ENCODE results near the gene CTXND1. TPM values are rescaled to one million over a fixed set of nuclear protein-coding genes. Genes with fewer than 3 reads are reported as not detected.
"Not testable (repeated sequence)": the region's sequence is repeated elsewhere in the genome, so short reads cannot be mapped to it uniquely, and the experiment has no call there.

The CTXND1 gene
- total RNA-seq, 1 experiment from 2014 or later, result not detected

DNA sequence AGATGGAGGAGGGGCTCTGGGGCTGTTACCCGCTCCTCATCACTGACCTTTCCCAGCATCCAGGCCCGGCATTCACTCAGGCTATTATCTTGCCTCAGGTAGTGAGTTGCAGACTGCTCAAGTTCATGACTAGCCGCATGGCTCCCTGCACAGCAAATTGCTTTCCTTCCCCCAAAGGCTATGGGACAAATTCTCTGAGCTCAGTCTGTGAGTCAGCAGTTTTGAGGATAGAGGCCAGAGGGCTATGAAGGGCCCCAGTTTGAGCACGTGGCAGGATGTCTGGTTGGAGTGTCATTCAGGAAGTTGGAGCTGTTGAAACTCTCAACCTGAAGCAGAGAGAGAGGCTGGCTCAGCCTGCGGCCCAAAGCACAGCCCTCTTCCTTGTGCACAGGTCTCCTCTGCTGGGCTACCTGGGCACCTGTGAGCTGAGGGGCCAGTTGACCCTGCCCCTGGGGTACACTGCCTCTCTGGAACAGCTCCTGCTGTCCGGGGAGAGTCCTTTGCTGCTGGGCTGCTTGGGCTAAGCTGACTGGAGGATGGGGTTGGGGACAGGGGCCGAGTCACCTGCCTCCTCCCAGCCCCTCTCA is 91.3 kb downstream of the CTXND1 start:
- DNase-seq (ENCODE audit: low spot score), result no peak

DNA sequence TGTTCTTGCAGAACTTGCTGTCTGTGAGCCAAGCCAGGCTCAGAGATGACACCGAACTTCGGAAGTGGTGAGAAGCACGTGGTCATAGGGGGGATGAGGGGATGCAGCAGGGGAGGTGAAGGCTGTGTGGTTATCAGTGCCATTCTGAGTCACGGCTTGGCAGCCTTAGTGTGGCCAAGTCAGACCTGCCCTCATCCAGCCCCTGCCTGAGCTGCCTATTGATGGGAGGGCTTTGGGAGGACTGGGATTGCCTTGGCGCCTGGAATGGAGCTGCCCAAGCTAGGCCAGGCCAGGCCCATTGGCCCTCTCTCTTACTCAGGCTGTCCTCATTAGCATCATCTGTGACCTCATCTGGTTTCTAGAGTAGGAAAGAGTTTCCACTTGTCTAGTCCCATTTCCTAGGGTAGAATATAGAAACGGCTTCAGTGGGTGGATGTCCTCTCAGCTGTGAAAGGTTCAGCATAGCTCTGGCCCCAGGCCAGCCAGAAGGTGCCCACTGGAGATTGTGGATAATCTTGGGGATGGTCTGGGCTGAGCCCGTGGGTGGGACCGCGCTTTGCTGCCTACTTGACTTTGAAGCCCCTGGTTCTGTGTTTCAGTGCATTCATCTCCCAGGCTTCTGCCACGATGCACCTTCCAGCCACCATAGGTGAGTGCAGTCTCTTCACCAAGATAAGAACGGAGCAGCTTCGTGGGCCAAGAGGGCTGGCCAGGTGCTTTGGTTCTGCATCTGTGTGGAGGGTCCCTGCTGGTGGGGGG is 92.0 kb downstream of the CTXND1 start:
- no peak for DNase-seq (ENCODE audit: low spot score)

DNA sequence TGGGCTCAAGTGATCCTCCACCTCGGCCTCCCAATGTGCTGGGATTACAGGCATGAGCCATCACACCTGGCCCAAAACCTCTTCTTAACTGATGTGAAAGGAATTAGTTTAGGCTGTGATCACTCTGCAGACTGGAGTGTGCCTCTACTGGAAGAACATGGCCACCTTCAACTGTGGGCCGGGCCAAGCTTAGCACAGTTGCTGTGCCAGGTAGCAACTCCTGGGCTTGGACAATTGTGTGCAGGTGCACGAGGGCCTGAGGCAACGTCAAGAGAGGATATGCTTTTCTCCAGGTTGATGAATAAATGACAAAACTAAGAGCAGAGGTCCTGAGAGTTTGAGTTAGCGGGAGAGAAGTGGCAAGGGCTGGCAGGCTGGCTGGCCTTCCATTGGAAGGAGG is 92.7 kb downstream of the CTXND1 start:
- no peak for DNase-seq (ENCODE audit: low spot score)

DNA sequence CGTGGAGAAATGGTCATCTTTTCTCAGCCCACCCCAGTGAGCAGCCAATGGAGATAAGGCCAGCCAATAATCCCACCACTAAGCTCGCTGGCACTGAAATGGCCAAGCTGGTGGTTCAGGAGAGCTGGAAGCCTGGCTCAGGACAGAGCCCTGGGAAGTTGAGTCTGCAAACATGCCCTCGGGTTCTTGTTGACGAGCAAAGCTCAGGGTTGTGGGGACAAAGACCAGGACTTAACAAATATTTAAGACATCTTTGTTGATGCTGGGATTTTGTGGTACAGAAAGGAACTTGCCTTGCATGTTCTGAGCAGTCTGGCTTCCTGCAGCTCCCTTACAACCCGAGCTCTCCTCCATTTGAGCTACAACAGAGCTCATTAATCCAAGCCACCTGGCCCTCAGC is 94.8 kb downstream of the CTXND1 start:
- DNase-seq (ENCODE audit: low spot score), result no peak

DNA sequence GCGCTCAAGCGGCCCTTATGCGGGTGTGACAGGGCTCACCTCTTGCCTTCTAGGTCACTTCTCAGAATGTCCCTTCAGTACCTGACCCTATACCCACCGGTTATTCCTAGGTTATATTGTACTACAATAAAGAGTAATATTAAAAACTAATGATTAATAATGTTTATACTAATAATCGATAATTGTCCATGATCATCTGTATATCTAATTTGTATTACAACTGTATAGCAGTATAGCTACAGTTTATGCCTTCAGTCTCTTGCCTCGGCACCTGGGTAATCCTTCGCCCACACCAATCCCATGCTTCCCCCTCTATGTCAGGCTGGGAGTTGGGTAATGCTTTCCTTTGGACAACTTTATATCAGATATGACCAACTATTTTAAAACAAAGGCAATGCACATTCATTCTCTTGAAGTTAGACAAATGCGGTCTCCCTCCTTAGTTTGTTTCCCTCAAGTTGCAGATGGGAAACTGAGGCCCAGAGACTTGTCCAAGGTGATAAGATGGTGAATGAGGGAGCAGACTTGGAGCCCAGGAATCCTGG is 95.8 kb downstream of the CTXND1 start:
- DNase-seq (ENCODE audit: low spot score), result no peak

DNA sequence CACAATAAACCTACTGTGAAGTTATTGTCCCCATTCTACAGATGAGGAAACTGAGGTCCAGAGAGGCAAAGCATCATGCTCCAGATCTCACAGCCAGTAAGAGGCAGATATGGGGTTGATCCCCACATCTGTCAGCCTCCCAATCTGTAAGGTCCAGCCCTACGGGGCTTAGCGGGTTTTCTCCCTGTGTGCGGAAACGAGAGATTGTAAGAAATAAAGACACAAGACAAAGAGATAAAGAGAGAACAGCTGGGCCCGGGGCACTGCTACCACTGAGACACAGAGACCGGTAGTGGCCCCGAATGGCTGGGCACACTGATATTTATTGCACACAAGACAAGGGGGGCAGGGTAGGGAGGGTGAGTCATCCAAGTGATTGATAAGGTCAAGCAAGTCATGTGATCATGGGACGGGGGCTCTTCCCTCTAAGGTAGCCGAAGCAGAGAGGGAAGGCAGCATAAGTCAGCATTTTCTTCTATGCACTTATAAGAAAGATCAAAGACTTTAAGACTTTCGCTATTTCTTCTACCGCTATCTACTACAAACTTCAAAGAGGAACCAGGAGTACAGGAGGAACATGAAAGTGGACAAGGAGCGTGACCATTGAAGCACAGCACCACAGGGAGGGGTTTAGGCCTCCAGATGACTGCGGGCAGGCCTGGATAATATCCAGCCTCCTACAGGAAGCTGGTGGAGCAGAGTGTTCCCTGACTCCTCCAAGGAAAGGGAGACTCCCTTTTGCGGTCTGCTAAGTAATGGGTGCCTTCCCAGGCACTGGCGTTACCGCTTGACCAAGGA is 96.4 kb downstream of the CTXND1 start:
- DNase-seq (ENCODE audit: low spot score), result not testable (repeated sequence)

DNA sequence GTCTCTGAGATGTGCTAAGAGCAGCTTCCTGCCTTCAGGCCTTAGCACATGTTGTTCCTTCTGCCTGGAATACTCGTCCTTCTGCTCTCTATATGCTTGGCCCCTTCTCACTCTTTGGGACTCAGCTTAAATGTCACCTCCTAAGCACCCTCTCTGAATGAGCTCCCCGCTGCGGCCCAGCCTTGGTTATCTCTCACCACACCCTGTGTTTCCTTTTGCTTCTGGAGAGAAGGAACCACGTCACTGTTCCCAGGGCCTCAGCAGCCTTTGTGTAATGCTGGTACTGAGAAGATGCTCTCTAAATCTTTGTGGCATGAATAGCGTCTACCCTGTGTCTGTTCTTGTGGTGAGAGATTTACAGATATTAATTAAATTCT is 97.0 kb downstream of the CTXND1 start:
- DNase-seq (ENCODE audit: low spot score), result no peak

DNA sequence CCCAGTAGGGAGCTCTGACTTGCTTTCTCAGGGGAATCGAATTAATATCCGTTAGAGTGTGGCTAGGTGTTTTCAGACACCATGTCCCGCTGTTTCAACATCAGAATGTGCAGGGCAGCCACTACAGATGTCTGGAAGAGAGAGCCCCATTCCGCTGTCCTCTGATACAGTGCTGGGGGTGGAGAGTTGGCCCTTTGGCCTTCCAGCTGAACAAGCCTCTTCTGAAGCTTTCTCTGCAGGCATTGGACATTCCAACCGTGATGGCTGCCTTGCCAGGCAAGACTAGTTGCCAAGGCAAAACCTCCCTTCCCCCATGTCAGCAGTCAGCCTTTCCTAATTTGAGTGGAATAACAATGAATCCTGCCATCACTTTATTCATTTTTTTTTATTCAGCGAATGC is 97.7 kb downstream of the CTXND1 start:
- no peak for DNase-seq (ENCODE audit: low spot score)

DNA sequence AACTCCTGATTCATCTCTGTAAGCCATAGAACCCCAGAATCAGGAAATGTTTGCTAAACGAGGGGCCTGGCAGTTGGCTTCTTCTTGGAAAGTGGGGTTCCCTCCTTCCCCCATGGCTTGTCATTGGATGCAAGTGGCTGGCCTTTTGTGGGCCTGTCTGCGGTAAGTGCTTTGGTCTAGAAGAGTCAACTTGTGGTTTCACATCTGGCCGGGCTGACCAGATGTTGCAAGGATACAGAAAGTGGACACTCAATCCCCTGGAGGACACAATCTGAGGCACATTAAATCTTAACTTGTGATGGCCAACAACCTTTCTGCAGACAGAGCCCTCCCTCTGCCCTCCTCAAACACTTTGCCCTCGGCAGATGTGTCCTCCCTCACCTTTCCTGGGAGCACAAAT is 98.1 kb downstream of the CTXND1 start:
- no peak for DNase-seq (ENCODE audit: low spot score)

DNA sequence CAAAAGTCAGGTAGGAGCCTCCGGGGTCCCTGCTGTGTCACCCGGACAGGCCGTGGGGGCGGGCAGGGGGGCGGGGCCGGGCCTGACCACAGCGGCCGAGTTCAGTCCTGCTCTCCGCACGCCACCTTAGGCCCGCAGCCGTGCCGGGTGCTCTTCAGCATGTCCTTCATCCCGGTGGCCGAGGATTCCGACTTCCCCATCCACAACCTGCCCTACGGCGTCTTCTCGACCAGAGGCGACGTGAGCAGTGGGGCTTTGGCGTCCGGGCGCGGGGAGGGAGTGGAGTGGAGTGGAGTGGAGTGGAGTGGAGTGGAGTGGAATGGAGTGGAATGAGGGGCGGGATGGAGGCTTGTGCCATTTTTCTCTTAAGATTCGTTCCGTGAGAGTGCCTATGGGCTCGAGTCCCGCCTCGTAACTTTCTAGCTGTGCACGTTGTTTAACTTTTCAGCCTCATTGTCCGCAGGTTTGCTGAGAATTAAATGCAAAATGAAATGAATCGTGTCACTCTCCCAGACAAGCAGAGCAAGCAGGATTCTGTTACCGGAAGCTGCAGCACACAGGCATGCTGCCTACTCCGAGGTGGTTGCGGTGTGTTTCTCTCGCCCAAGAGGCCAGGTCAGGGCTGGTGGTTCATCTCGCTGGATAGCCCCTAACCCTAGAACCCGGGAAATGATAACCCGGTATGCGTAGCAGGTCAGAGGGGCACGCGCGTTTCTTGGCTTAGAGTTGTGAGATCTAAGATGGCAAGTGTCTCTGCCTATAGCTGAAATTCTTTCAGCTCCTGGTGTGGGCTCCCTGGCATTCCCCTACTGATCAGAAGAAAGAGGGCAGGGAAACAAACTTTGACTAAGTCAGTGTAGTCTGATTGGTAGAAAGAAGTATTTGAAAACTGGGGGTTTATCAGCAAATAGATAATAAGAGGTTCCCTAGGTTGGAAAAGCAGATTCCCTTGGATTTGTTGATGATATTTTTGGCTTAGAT is 98.8 kb downstream of the CTXND1 start, which contains the start of gene FAH:
Gene FAH, plus strand, starts transcription at position 104 of the 981 bp plus-strand sequence. Its CDS starts 56 bp downstream, at position 160.
- DNase-seq (ENCODE audit: low spot score), result peak; percentile 66

DNA sequence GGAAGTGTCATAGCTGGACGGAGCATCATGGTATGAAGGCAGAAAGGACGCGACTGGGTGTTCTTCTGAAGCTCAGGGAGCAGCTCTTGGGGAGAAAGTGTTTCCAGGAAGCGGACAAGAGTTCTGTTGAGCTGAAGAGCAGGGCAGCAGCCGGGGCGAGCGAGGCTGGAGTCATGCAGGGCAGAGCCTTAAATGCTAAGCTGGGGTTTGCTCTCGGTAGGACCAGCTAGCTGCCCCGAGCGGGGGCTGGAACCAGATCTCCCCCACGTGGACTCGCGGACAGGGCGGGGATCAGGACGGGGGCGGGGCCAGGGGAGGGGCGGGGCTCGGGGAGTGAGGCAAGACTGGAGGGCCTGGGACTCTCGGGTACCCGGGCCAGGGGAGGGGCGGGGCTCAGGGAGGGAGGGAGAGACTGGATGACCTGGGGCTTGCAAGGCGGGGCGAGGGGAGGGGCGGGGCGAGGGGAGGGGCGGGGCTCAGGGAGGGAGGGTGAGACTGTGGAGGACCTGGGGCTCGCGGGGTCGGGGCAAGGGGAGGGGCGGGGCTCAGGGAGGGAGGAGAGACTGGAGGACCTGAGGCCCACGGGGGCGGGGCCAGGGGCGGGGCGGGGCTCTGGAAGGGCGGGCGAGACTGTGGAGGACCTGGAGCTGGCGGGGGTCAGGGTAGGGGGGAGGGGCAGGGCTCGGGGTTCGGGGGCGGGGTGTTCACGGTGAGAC is 99.7 kb downstream of the CTXND1 start:
- DNase-seq (ENCODE audit: low spot score), result peak; percentile 92

DNA sequence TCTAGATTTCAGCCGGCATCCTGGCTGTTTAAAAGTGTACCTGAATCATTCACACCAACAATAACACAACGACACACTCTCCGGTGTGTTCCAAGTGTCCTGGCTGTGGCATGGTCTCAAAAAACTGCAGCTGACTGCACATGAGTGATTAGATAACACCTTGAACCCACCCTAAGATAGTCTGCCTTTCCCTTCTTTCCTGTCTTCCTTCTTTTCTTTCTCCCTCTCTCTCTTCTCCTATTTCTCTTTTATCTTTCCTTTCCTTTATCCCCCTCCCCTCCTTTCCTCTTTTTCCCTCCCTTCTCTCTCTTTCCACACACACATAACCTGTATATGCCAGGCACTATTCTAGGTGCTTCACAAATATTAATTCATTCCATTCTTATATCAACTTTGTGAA is 100.4 kb downstream of the CTXND1 start:
- no peak for DNase-seq (ENCODE audit: low spot score)

DNA sequence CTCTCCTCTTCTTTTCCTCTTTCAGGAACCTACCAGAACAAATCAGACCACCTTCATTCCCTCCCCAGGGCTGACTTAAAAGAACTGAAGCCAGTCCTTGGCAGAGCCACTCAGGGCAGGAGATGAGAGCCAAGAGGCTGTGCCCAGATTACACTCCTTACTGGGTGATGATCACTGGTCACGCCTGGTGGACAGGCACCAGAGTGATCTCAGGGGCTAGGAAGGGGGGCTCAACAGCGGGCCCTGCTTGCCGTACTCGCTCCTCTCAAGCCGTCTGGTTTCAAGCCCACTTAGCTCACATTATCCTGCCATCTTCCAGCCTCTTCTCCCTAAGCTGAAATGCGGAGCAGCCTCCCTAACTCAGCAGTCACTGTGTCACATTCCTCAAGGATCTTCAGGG is 100.9 kb downstream of the CTXND1 start:
- no peak for DNase-seq (ENCODE audit: low spot score)

Other genes starting within 250 kb of the CTXND1 start
- gene ZFAND6, start 192.5 kb downstream of the CTXND1 start, total RNA-seq (2014; rRNA removed; shearing (Covaris generic)), result 113 and 129 TPM in 2 replicates
- 27.6 and 32.9 TPM in 2 replicates for gene FAH, start 99.2 kb downstream of the CTXND1 start, total RNA-seq (2014; rRNA removed; shearing (Covaris generic))
- not detected in 2 replicates for gene ARNT2, start 152.2 kb upstream of the CTXND1 start, total RNA-seq (2014; rRNA removed; shearing (Covaris generic))